Trophoblast cell (in vitro differentiated cells and primary cell): Measurements from ENCODE around the gene DLX6.

Experiments used
- DNase-seq, 2 donors: peaks; one replicate each; pipeline ENCODE4 v3.0.0-alpha.2; 2016
- H2AFZ ChIP-seq: 2 replicates; pipeline ENCODE4 v1.6.1; 2013; ENCODE audit warnings: low read length, moderate library complexity, mild to moderate bottlenecking; ENCODE audit not compliant: insufficient read depth, poor library complexity
- H2AK5ac ChIP-seq: 2 replicates; pipeline ENCODE4 v1.6.1; 2013; ENCODE audit warnings: mild to moderate bottlenecking, low read length
- H2BK120ac ChIP-seq: 2 replicates; pipeline ENCODE4 v1.6.1; 2013; ENCODE audit warnings: low read length, mild to moderate bottlenecking, moderate library complexity; ENCODE audit not compliant: insufficient read depth, poor library complexity
- H2BK12ac ChIP-seq: 2 replicates; pipeline ENCODE4 v1.6.1; 2013; ENCODE audit warnings: mild to moderate bottlenecking, low read length, moderate library complexity
- H2BK5ac ChIP-seq: 2 replicates; pipeline ENCODE4 v1.6.1; 2013; ENCODE audit warnings: low read length, low read depth, moderate library complexity, mild to moderate bottlenecking; ENCODE audit not compliant: poor library complexity
- H3K14ac ChIP-seq: 2 replicates; pipeline ENCODE4 v1.6.1; 2013; ENCODE audit warnings: mild to moderate bottlenecking, low read length
- H3K18ac ChIP-seq: 2 replicates; pipeline ENCODE4 v1.6.1; 2013; ENCODE audit warnings: mild to moderate bottlenecking, low read length
- H3K23ac ChIP-seq: 2 replicates; pipeline ENCODE4 v1.6.1; 2013; ENCODE audit warnings: low read length
- H3K27ac ChIP-seq: 2 replicates; pipeline ENCODE4 v1.5.1; 2013; ENCODE audit warnings: low read depth, mild to moderate bottlenecking, inconsistent platforms, low read length, moderate library complexity
- H3K27me3 ChIP-seq: 2 replicates; pipeline ENCODE4 v1.6.1; 2013; ENCODE audit warnings: inconsistent platforms, mild to moderate bottlenecking, low read length, moderate library complexity; ENCODE audit not compliant: insufficient read depth
- H3K36me3 ChIP-seq, 2 experiments: 1 replicate in 1 of 2; 2 replicates in 1 of 2; pipeline ENCODE4 v1.6.1; 2013; ENCODE audit warnings: low read length in 2 of 2, mild to moderate bottlenecking in 2 of 2, moderate library complexity in 1 of 2; ENCODE audit not compliant: insufficient read depth in 2 of 2, control insufficient read depth in 1 of 2
- H3K4ac ChIP-seq: 2 replicates; pipeline ENCODE4 v1.6.1; 2013; ENCODE audit warnings: low read depth, mild to moderate bottlenecking, low read length, moderate library complexity
- H3K4me1 ChIP-seq, 2 experiments: 1 replicate in 1 of 2; 2 replicates in 1 of 2; pipeline ENCODE4 v1.6.1; 2013; ENCODE audit warnings: low read length in 2 of 2, mild to moderate bottlenecking in 2 of 2, moderate library complexity in 1 of 2; ENCODE audit not compliant: insufficient read depth in 2 of 2, control insufficient read depth in 1 of 2
- H3K4me2 ChIP-seq: 2 replicates; pipeline ENCODE4 v1.6.1; 2013; ENCODE audit warnings: inconsistent platforms, mild to moderate bottlenecking, low read length, moderate library complexity
- H3K4me3 ChIP-seq: 2 replicates; pipeline ENCODE4 v1.5.1; 2013; ENCODE audit warnings: mild to moderate bottlenecking, low read depth, low read length, inconsistent platforms
- H3K79me1 ChIP-seq: one replicate; pipeline ENCODE4 v1.6.1; 2013; ENCODE audit warnings: low read length
- H3K79me2 ChIP-seq: 2 replicates; pipeline ENCODE4 v1.6.1; 2013; ENCODE audit warnings: low read length, mild to moderate bottlenecking; ENCODE audit not compliant: control insufficient read depth, insufficient read depth, poor library complexity
- H3K9ac ChIP-seq: 2 replicates; pipeline ENCODE4 v1.6.1; 2013; ENCODE audit warnings: mild to moderate bottlenecking, low read length
- H3K9me3 ChIP-seq: 2 replicates; pipeline ENCODE4 v1.6.1; 2013; ENCODE audit warnings: low read depth, mild to moderate bottlenecking, control low read depth, inconsistent platforms, low read length; ENCODE audit not compliant: insufficient read depth
- H4K12ac ChIP-seq: 2 replicates; pipeline ENCODE4 v1.6.1; 2013; ENCODE audit warnings: low read depth, mild to moderate bottlenecking, low read length, moderate library complexity
- H4K8ac ChIP-seq: 2 replicates; pipeline ENCODE4 v1.6.1; 2013; ENCODE audit warnings: low read depth, mild to moderate bottlenecking, low read length, moderate library complexity
- H4K91ac ChIP-seq: one replicate; pipeline ENCODE4 v1.6.1; 2013; ENCODE audit warnings: low read depth, mild to moderate bottlenecking, low read length, moderate library complexity
- WGBS: extraction: QIAGEN DNeasy Blood & Tissue Kit; methylation state at CpG from one replicate; pipeline ENCODE4 v1.1.7; 2013; ENCODE audit warnings: missing lambda C conversion rate; ENCODE audit not compliant: insufficient read length, insufficient coverage; ENCODE audit errors: extremely low coverage; 5-methylcytosine and 5-hydroxymethylcytosine counted together

Gene DLX6

GRCh38 chr7:97011104-97011503 lies 5.8 kb downstream of the DLX6 start:
- H4K12ac ChIP-seq = no peak overlapping the region
- no peak overlapping the region for H4K91ac ChIP-seq
- H2BK120ac ChIP-seq = no peak overlapping the region
- no peak overlapping the region for H3K27ac ChIP-seq
- no peak overlapping the region for H3K23ac ChIP-seq
- no peak for DNase-seq
- no peak overlapping the region for H4K8ac ChIP-seq
- peaks cover 9 to 10% of the 10 kb centered on the region in 2 experiments for H3K4me1 ChIP-seq
- H3K79me1 ChIP-seq = peaks cover 9% of the 10 kb centered on the region
- H3K4ac ChIP-seq = no peak overlapping the region
- no peak overlapping the region for H2AK5ac ChIP-seq
- H3K27me3 ChIP-seq = peaks cover 14% of the 10 kb centered on the region
- no peak overlapping the region for H3K4me2 ChIP-seq
- no peaks in the 10 kb centered on the region for H3K9me3 ChIP-seq
- H2BK5ac ChIP-seq = no peak overlapping the region
- WGBS = no CpG with 5 or more reads among the region's 1 CpG
- H3K4me3 ChIP-seq = no peak overlapping the region
- H3K36me3 ChIP-seq = no peaks in the 10 kb centered on the region
- H3K18ac ChIP-seq = no peak overlapping the region
- no peak overlapping the region for H3K9ac ChIP-seq
- H2AFZ ChIP-seq = no peak overlapping the region
- H3K14ac ChIP-seq = no peak overlapping the region
- no peak overlapping the region for H2BK12ac ChIP-seq
- H3K79me2 ChIP-seq = peaks cover 5% of the 10 kb centered on the region

GRCh38 chr7:97011536-97012364 lies 6.4 kb downstream of the DLX6 start:
- peaks cover 14% of the 10 kb centered on the region for H3K27me3 ChIP-seq
- no peak overlapping the region for H4K91ac ChIP-seq
- DNase-seq = no peak
- H3K79me1 ChIP-seq = peaks cover 10% of the 10 kb centered on the region
- H2BK5ac ChIP-seq = no peak overlapping the region
- no peak overlapping the region for H2AK5ac ChIP-seq
- H2AFZ ChIP-seq = no peak overlapping the region
- no peak overlapping the region for H3K4me3 ChIP-seq
- no peak overlapping the region for H3K4ac ChIP-seq
- H3K23ac ChIP-seq = no peak overlapping the region
- no peak overlapping the region for H3K18ac ChIP-seq
- no peak overlapping the region for H2BK120ac ChIP-seq
- H2BK12ac ChIP-seq = no peak overlapping the region
- H3K9me3 ChIP-seq = no peaks in the 10 kb centered on the region
- H4K12ac ChIP-seq = no peak overlapping the region
- peaks cover 6 to 8% of the 10 kb centered on the region in 2 experiments for H3K4me1 ChIP-seq
- no peak overlapping the region for H4K8ac ChIP-seq
- no CpG with 5 or more reads among the region's 15 CpGs for WGBS
- H3K14ac ChIP-seq = no peak overlapping the region
- H3K36me3 ChIP-seq = no peaks in the 10 kb centered on the region
- H3K4me2 ChIP-seq = no peak overlapping the region
- peaks cover 1% of the 10 kb centered on the region for H3K79me2 ChIP-seq
- H3K9ac ChIP-seq = no peak overlapping the region
- H3K27ac ChIP-seq = no peak overlapping the region

DNA sequence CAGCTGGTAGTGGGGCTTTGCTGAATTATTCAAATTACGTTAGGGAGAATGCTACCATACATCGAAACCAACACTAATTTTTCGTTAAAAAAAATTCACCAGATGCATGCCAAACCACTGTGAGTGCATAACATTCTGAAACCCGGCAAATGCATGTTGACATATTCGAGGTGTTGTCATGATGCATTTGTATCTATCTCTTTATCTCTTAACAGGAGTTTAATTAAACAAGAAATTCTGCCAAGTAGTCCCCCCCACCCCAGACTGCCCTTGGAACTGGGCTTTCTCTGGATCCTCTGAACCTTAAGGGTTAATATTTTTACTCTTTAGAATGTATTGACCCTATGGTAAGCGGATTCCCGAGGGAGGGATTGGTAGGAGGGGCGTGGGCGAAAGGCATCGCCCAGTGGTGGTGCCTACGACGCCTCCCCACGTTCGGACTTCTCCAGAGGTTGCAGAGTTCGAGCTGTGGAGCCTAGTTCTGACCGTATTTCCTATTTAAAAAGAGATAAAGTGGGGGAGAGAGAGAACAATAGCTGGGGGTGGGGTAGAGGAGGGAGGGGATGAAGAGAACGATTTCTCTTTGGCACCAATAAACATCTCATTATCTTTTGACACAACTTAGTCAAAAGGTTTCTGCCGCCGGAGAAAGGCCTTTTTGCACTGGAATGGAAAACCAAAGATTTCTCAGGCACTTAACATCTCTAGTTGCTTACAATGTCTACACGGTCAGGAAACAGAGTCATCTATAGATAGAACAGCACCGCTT lies 7.2 kb downstream of the DLX6 start:
- Histone ChIP-seq H3K27me3 (peaks cover 14% of the 10 kb centered on the region), H3K4me2 (no peak overlapping the region), H2BK12ac (no peak overlapping the region), H3K79me1 (peaks cover 14% of the 10 kb centered on the region), H2BK120ac (no peak overlapping the region), H4K8ac (no peak overlapping the region), H2AFZ (no peak overlapping the region), H3K36me3 (no peaks in the 10 kb centered on the region), H3K9ac (no peak overlapping the region), H3K18ac (no peak overlapping the region), H3K14ac (no peak overlapping the region), H4K12ac (no peak overlapping the region), H3K4ac (no peak overlapping the region), H3K79me2 (no peaks in the 10 kb centered on the region), H3K4me1 (peaks cover 7 to 9% of the 10 kb centered on the region in 2 experiments), H2BK5ac (no peak overlapping the region), H3K27ac (no peak overlapping the region), H3K23ac (no peak overlapping the region), H3K4me3 (no peak overlapping the region), H2AK5ac (no peak overlapping the region), H3K9me3 (no peaks in the 10 kb centered on the region), H4K91ac (no peak overlapping the region)
- WGBS = no CpG with 5 or more reads among the region's 21 CpGs
- no peak for DNase-seq

DNA sequence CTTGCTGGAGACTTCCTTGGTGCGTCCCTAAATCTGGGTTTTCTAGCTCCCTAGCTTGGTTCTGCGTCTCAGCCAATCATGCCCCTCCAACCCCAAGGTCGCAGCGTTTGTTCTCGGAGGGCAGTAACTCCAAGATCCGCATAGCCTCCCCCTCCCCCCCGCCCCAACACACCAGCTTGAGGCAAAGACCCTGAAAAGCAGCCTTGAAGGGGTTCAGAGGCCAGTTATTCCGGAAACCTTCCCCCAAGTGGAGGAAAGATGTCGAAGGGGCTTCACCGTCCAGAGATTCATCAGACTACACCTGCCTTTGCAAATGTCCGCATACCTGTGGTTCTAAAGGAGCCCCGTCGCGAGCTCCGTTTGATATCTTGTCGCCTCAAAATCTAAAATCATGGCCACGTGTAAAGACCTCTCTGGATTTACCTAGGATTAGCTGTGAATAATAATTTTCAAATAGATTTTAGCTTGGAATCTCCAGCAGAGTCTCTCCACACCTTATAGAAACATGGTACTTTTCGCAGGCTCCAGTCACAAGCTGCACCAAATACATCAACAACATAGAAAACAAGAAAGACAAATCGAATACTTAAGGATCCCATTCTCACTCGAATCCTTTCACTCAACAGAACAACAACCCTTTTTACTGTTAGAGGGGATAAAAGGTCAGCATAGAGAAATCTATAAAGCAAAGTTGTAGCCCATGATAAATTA lies 7.9 kb downstream of the DLX6 start:
- Histone ChIP-seq H3K4me2 (no peak overlapping the region), H3K23ac (no peak overlapping the region), H3K27ac (no peak overlapping the region), H2BK12ac (no peak overlapping the region), H4K91ac (no peak overlapping the region), H3K4me3 (no peak overlapping the region), H3K4me1 (peaks cover 12 to 15% of the 10 kb centered on the region in 2 experiments), H3K4ac (no peak overlapping the region), H2AK5ac (no peak overlapping the region), H3K79me1 (peaks cover 14% of the 10 kb centered on the region), H3K79me2 (no peaks in the 10 kb centered on the region), H4K12ac (no peak overlapping the region), H2BK5ac (no peak overlapping the region), H4K8ac (no peak overlapping the region), H3K14ac (no peak overlapping the region), H3K9me3 (no peaks in the 10 kb centered on the region), H2AFZ (no peak overlapping the region), H3K36me3 (no peaks in the 10 kb centered on the region), H2BK120ac (no peak overlapping the region), H3K27me3 (peaks cover 14% of the 10 kb centered on the region), H3K9ac (no peak overlapping the region), H3K18ac (no peak overlapping the region)
- WGBS = no CpG with 5 or more reads among the region's 20 CpGs
- no peak for DNase-seq
